ENCODE measurements around the gene EFCAB6.

EFCAB6 gene

GRCh38 chr22:43642319-43643206 lies 169.5 kb downstream of the EFCAB6 start:
- DNase-seq (ENCODE audit: low read depth): no peak
- TF ChIP-seq CTCF (conservative IDR thresholded peaks at IDR 0.05; ENCODE audit: low read depth, low read length): no peak
- H3K4me3 ChIP-seq (ENCODE audit: low read length): no peak overlapping the region

GRCh38 chr22:43639228-43639948 lies 172.7 kb downstream of the EFCAB6 start:
- no peak overlapping the region for H3K4me3 ChIP-seq (ENCODE audit: low read length)
- DNase-seq (ENCODE audit: low read depth): no peak
- no peak for TF ChIP-seq CTCF (conservative IDR thresholded peaks at IDR 0.05; ENCODE audit: low read depth, low read length)

- TF ChIP-seq CTCF (conservative IDR thresholded peaks at IDR 0.05; ENCODE audit: low read depth, low read length): no peak
- H3K4me3 ChIP-seq (ENCODE audit: low read length): no peak overlapping the region
- no peak for DNase-seq (ENCODE audit: low read depth)
These were observed 174.5 kb downstream of the EFCAB6 start for GRCh38 chr22:43637275-43638260.

- DNase-seq (ENCODE audit: low read depth): no peak
- no peak overlapping the region for H3K4me3 ChIP-seq (ENCODE audit: low read length)
- TF ChIP-seq CTCF (conservative IDR thresholded peaks at IDR 0.05; ENCODE audit: low read depth, low read length): no peak
These were observed 176.0 kb downstream of the EFCAB6 start for GRCh38 chr22:43636086-43636485.

GRCh38 chr22:43635101-43635500 lies 177.0 kb downstream of the EFCAB6 start:
- no peak overlapping the region for H3K4me3 ChIP-seq (ENCODE audit: low read length)
- TF ChIP-seq CTCF (conservative IDR thresholded peaks at IDR 0.05; ENCODE audit: low read depth, low read length): no peak
- DNase-seq (ENCODE audit: low read depth): no peak

- DNase-seq (ENCODE audit: low read depth): no peak
- no peak for TF ChIP-seq CTCF (conservative IDR thresholded peaks at IDR 0.05; ENCODE audit: low read depth, low read length)
- H3K4me3 ChIP-seq (ENCODE audit: low read length): no peak overlapping the region
These were observed 177.8 kb downstream of the EFCAB6 start for GRCh38 chr22:43634316-43634715.

All from retinal pigment epithelial cell (primary cell).